ENCODE results near the gene ATG13.

- TF ChIP-seq CTCF (IDR thresholded peaks at IDR 0.05) (no peak), POLR2A (IDR thresholded peaks at IDR 0.05) (no peak)
Observed at GRCh38 chr11:46698597-46698996, 81.2 kb downstream of the ATG13 start.

Data from lower leg skin (tissue), 3 donors.